HG03060 (cell line): ENCODE data around the gene ABTB1.
"Not testable (repeated sequence)": the region's sequence is repeated elsewhere in the genome, so short reads cannot be mapped to it uniquely, and the experiment has no call there.

Experiments used
- ATAC-seq: cut with Tn5 transposase; IDR thresholded peaks from one replicate; pipeline ENCODE4 v1.9.1; 2021; ENCODE audit warnings: low read depth, moderate number of reproducible peaks; ENCODE audit not compliant: unreplicated experiment

Gene ABTB1

GRCh38 chr3:127670761-127671522 is 1.8 kb upstream of the ABTB1 start:
- ATAC-seq, result no peak

GRCh38 chr3:127671523-127672428 is 976 bp upstream of the ABTB1 start:
- no peak for ATAC-seq

- no peak for ATAC-seq
Measured at GRCh38 chr3:127673191-127674100, 694 bp downstream of the ABTB1 start.

GRCh38 chr3:127674101-127674721 is 1.5 kb downstream of the ABTB1 start:
- ATAC-seq, result no peak

GRCh38 chr3:127674790-127675189 is 2.0 kb downstream of the ABTB1 start:
- ATAC-seq, result no peak

- no peak for ATAC-seq
Measured at GRCh38 chr3:127675651-127676391, 3.1 kb downstream of the ABTB1 start.

- ATAC-seq, result no peak
Measured at GRCh38 chr3:127676456-127676855, 3.7 kb downstream of the ABTB1 start.

- ATAC-seq, result no peak
Measured at GRCh38 chr3:127676921-127677351, 4.2 kb downstream of the ABTB1 start.

- ATAC-seq, result no peak
Measured at GRCh38 chr3:127677541-127678314, 5.0 kb downstream of the ABTB1 start.

GRCh38 chr3:127678315-127678599 is 5.5 kb downstream of the ABTB1 start:
- ATAC-seq, result no peak

- ATAC-seq, result no peak
Measured at GRCh38 chr3:127678611-127679533, 6.1 kb downstream of the ABTB1 start.

GRCh38 chr3:127679534-127680145 is 6.9 kb downstream of the ABTB1 start:
- no peak for ATAC-seq

- ATAC-seq, result no peak
Measured at GRCh38 chr3:127680146-127680661, 7.5 kb downstream of the ABTB1 start.

GRCh38 chr3:127680798-127681221 is 8.1 kb downstream of the ABTB1 start:
- no peak for ATAC-seq

- ATAC-seq, result not testable (repeated sequence)
Measured at GRCh38 chr3:127682175-127682554, 9.4 kb downstream of the ABTB1 start.

- ATAC-seq, result no peak
Measured at GRCh38 chr3:127682561-127682960, 9.8 kb downstream of the ABTB1 start.
